GM19372 (cell line): Measurements from ENCODE around the gene NCK2.
"Not testable (repeated sequence)": the region's sequence is repeated elsewhere in the genome, so short reads cannot be mapped to it uniquely, and the experiment has no call there.

Experiments
- ATAC-seq: cut with Tn5 transposase; IDR thresholded peaks from one replicate; pipeline ENCODE4 v1.9.1; 2021; ENCODE audit warnings: mild to moderate bottlenecking, low read depth, moderate library complexity; ENCODE audit not compliant: unreplicated experiment

NCK2 gene

GRCh38 chr2:105883911-105884694 is 139.4 kb downstream of the NCK2 start:
- ATAC-seq, result no peak

DNA sequence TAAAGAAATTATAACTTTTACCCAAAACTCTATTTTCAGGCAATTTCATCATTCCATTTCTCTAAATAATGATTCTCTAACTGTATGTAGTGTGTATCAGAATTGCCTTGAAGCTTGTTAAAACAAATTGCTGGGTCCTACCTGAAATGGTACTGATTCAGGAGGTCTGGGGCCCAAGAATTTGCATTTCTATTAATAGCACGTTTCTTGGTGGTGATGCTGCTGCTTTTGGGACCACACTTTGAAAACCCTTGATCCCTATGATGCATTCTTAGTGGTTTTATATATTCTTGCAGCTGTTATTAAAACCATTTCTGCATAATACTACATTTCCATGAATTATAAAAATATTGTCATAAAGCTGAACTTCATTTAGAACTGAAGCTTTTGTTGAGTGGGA is 140.7 kb downstream of the NCK2 start:
- ATAC-seq, result no peak

GRCh38 chr2:105886029-105886454 is 141.3 kb downstream of the NCK2 start:
- no peak for ATAC-seq

GRCh38 chr2:105886687-105887086 is 142.0 kb downstream of the NCK2 start:
- no peak for ATAC-seq

DNA sequence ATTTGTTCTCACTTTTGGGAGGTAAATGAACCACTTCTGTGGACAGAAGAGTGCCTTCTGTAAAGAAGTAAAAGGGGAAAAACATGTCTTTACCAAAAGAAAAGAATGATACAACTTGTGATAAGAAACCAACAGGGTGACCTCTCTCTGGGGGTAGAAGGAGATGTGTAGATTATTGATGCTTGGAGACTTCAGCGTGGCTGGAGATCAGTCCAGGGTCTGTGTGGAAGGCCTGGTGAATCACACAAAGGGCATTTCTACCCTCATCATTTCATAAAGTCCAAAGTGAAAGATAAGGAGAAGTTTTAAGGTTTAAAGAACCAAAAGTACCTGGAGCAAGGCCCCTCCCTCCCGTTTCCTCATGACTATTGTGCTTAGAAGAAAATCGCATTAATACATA is 142.5 kb downstream of the NCK2 start:
- ATAC-seq, result no peak

DNA sequence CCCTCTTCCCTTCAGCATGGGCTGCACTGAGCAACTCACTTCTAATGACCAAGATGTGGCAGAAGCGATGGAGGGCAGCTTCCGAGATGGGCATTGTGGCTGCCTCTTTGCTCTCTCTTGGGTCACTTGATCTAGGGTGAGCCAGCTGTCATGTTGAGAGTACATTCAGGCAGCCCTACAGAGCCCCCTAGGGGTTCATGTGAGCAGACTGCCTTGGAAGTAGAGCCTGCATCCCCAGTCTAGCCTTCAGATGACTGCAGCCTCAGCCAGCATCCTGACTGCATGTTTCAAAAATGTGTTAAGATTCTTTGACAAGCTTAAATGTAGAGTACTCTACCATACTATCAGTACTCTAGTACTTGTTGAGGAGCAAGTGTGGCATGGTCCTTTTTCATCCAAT is 143.9 kb downstream of the NCK2 start:
- no peak for ATAC-seq

DNA sequence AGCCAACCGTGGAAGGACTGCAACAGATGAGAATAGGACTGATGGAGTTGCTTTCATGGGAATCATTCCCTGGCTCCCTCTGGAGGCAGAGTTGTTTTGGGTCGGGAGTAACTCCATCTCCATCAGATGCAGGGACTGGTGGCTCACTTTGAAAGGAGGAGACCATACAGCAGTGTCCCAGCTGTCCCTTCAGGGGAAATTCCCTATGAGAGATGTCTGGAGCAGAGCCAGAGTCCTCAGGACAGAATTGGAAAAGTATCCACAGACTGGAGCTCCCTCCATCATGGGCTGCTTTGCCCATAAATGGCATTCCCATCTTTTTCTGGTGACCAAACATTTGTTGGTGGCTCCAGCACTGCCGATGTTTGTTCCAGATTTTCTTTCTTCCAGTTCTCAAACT is 144.3 kb downstream of the NCK2 start:
- no peak for ATAC-seq

DNA sequence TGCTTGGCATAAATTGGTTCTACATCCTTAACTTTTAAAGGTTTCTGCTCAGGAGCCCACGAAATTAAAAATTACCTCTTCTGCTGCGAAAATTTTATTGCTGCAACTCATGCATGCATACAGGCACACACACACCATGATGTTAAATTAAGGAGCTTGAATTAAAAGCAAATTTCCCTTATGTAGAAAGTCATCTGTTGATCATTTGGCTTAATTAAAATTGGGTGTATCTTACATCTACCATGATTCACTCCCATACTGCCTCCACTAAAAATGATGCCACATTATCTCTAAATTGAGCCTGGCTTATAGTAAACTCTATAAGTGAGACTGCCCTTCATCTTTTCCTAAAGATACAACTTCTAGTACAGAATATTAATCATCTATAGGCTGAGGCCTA is 145.4 kb downstream of the NCK2 start:
- no peak for ATAC-seq

DNA sequence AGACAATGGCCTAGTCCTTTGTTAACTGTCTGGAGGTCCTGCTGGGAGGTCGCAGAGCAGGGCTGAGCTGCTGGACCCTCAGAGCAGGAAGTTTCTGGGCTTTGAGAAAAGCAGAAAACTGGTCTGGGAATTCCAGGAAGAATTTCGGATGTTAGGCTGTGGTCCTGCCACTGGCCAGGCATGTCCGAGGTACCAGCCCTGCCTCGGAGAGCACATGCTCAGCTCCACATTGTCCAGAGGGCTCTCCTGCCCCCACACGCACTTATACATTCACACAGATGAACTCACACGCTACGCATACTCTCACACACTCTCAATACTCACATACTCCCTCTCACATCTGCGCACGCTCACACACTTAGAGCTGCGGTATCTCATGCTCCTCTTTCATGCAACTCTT is 146.1 kb downstream of the NCK2 start:
- ATAC-seq, result no peak

DNA sequence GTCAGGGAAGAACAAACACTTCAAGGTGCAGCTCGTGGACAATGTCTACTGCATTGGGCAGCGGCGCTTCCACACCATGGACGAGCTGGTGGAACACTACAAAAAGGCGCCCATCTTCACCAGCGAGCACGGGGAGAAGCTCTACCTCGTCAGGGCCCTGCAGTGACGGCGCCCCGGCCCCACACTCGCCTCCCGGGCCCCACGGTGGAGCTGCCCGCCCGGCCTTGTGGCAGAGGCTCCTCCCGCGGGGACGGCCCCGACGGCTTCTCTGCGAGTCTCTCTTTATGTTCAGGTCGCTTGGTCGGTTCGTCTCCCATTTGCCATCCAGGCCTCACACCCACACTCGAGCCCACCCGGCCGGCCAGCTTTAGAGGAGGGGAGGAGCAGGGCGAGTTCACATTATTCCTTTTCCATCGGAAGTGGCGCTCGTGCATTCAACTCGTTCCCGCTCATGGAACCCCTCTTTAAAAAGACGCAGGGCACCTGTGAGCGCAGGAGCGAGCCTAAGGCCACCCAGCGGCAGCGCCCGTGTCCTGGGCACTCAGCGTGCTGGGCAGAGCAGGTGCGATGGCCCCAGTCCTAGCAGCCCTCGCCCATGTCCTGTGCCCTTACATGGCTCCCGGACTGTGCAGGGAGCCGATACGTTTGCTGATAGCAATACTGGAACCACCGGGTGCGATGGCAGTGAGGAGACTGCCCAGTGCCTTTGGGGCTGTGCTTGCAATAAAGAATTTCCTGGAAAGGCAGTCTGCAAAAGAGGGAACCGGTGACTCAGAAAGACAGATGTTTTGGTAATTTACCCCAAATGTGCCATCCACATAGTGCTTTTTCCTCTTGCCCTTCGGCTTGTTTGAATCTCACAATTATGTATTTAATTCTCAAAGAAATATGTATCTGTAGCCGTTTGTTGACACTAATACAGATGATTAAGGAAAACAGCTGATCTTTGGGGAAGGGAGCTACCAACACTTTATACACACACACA is 148.6 kb downstream of the NCK2 start:
- no peak for ATAC-seq

- no peak for ATAC-seq
Measured at GRCh38 chr2:105894327-105894944, 149.7 kb downstream of the NCK2 start.

- no peak for ATAC-seq
Measured at GRCh38 chr2:105895990-105896764, 151.5 kb downstream of the NCK2 start.

- no peak for ATAC-seq
Measured at GRCh38 chr2:105896765-105897163, 152.1 kb downstream of the NCK2 start.

- ATAC-seq, result not testable (repeated sequence)
Measured at GRCh38 chr2:105897694-105898093, 153.0 kb downstream of the NCK2 start.

DNA sequence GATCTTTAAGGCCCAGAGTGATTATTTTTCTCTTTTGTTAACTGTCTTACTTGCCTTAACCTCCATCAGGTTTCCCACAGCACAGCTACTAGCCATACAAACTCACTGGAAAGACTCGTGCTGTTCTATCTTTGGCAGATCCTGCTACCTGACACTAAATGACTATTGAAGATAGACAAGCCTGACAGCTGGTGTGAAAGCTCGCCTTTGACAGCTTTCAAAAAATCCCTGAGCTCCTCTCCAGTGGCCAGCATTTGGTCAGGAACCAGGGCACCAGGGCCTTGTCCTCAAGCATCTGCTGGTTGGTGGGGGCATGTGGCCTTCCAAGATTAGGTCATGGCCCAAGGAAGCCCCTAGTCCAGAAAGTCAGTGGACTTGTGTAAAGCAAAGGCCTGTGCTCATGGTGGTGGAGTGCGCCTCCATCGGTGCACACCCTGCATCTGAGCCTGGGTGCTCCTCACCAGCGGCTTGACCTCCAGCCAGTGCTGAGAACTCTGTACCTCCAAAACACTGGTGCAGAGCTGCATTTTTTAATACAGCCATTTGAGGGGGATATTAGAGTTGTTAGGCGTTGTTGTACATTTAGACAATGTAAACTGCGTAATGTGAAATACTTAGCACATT is 158.5 kb downstream of the NCK2 start:
- ATAC-seq, result no peak

DNA sequence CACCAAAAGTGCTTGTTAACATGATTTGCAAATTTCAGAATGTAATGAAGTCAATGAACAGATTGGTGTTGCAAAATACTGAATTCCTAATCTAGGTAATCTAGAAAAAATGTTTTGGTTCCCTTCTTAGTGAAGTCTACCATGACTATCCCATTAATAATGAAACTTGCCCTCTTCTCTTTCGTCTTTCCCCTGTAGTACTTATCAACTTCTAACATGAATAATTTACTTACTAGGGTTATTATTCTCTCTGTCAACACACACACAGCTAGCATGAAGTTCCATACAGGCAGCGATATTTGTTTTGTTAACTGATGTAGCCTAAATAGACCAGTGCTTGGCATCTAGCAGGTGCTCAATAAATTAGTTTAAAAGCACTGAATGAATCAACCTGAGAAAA is 160.2 kb downstream of the NCK2 start:
- ATAC-seq, result peak; percentile 79

GRCh38 chr2:105906481-105906880 is 161.8 kb downstream of the NCK2 start:
- ATAC-seq, result no peak

- ATAC-seq, result no peak
Measured at GRCh38 chr2:105907184-105907583, 162.5 kb downstream of the NCK2 start.

- ATAC-seq, result no peak
Measured at GRCh38 chr2:105909215-105909614, 164.5 kb downstream of the NCK2 start.
